GM21723 (cell line): ENCODE data around the gene NFIA.

Experiments
- ATAC-seq: cut with Tn5 transposase; IDR thresholded peaks from one replicate; pipeline ENCODE4 v1.9.1; 2021; ENCODE audit warnings: mild to moderate bottlenecking, moderate library complexity; ENCODE audit not compliant: unreplicated experiment

NFIA gene

GRCh38 chr1:61207416-61207815, 125.1 kb downstream of the NFIA start:
- no peak for ATAC-seq

- no peak for ATAC-seq
Observed at GRCh38 chr1:61208172-61208571, 125.8 kb downstream of the NFIA start.

- ATAC-seq, result no peak
Observed at GRCh38 chr1:61208831-61209230, 126.5 kb downstream of the NFIA start.

GRCh38 chr1:61210435-61211154, 128.2 kb downstream of the NFIA start:
- ATAC-seq, result no peak

- no peak for ATAC-seq
Observed at GRCh38 chr1:61213245-61214011, 131.1 kb downstream of the NFIA start.

- no peak for ATAC-seq
Observed at GRCh38 chr1:61215119-61215518, 132.8 kb downstream of the NFIA start.

GRCh38 chr1:61215676-61216289, 133.4 kb downstream of the NFIA start:
- ATAC-seq, result no peak

GRCh38 chr1:61220536-61220935, 138.2 kb downstream of the NFIA start:
- no peak for ATAC-seq

GRCh38 chr1:61221642-61222041, 139.3 kb downstream of the NFIA start:
- ATAC-seq, result no peak

GRCh38 chr1:61222240-61222639, 139.9 kb downstream of the NFIA start:
- no peak for ATAC-seq

- no peak for ATAC-seq
Observed at GRCh38 chr1:61223140-61223539, 140.8 kb downstream of the NFIA start.

GRCh38 chr1:61224609-61225008, 142.2 kb downstream of the NFIA start:
- no peak for ATAC-seq

GRCh38 chr1:61225478-61225877, 143.1 kb downstream of the NFIA start:
- ATAC-seq, result no peak

GRCh38 chr1:61226791-61227567, 144.6 kb downstream of the NFIA start:
- ATAC-seq, result no peak

- no peak for ATAC-seq
Observed at GRCh38 chr1:61227857-61228550, 145.6 kb downstream of the NFIA start.

GRCh38 chr1:61230523-61230922, 148.2 kb downstream of the NFIA start:
- no peak for ATAC-seq

- ATAC-seq, result no peak
Observed at GRCh38 chr1:61231795-61232194, 149.4 kb downstream of the NFIA start.

GRCh38 chr1:61233121-61233660, 150.8 kb downstream of the NFIA start:
- no peak for ATAC-seq

- no peak for ATAC-seq
Observed at GRCh38 chr1:61234587-61234919, 152.2 kb downstream of the NFIA start.

GRCh38 chr1:61237147-61237546, 154.8 kb downstream of the NFIA start:
- ATAC-seq, result no peak
